H1 (cell line): Measurements from ENCODE around the gene UGT2B17. TPM values are rescaled to one million over a fixed set of nuclear protein-coding genes. Genes with fewer than 3 reads are reported as not detected.

ENCODE experiments used
- CTCF ChIA-PET: fragments of 300-600 bp; sonication (Branson Sonifier 250); formaldehyde crosslinking; loops from one replicate; lab custom pipeline; 2021; ENCODE audit not compliant: partially characterized antibody; lab: Charles Lee
- POLR2A ChIA-PET: fragments of 300-600 bp; sonication (Branson Sonifier 250); formaldehyde crosslinking; loops from one replicate; lab custom pipeline; 2021; ENCODE audit warnings: inconsistent platforms; ENCODE audit not compliant: partially characterized antibody; lab: Charles Lee
- DNase-seq, 2 experiments: peaks; one replicate each; pipeline versions ENCODE4 v3.0.0 to v3.0.0-alpha.2; 2010 to 2022; ENCODE audit warnings: low spot score in 2 of 2, low read depth in 1 of 2, mixed read lengths in 1 of 2
- FAIRE-seq: peaks from 2 replicates; lab custom pipeline; 2011; peaks lifted over from hg19 to GRCh38; lab: Jason Lieb, UNC
- H2AFZ ChIP-seq: 2 replicates; pipeline ENCODE4 v1.8.1; 2012; ENCODE audit warnings: low read length, inconsistent platforms
- H2AK5ac ChIP-seq: 2 replicates; pipeline ENCODE4 v1.6.1; 2013; ENCODE audit warnings: low read depth, low read length
- H2BK120ac ChIP-seq: replicated peaks from 2 replicates; pipeline ENCODE3; 2013; ENCODE audit warnings: low read depth, low read length, inconsistent platforms
- H2BK12ac ChIP-seq: 2 replicates; pipeline ENCODE4 v1.6.1; 2013; ENCODE audit warnings: low read depth, low read length
- H2BK15ac ChIP-seq: 2 replicates; pipeline ENCODE4 v1.6.1; 2013; ENCODE audit warnings: low read length
- H2BK20ac ChIP-seq: 2 replicates; pipeline ENCODE4 v1.6.1; 2013; ENCODE audit warnings: low read length
- H2BK5ac ChIP-seq: 2 replicates; pipeline ENCODE4 v1.6.1; 2013; ENCODE audit warnings: low read depth, low read length
- H3K14ac ChIP-seq: 2 replicates; pipeline ENCODE4 v1.6.1; 2013; ENCODE audit warnings: inconsistent platforms; ENCODE audit not compliant: insufficient read length
- H3K18ac ChIP-seq: 2 replicates; pipeline ENCODE4 v1.6.1; 2013; ENCODE audit warnings: low read length; ENCODE audit errors: extremely low read depth
- H3K23ac ChIP-seq: 2 replicates; pipeline ENCODE4 v1.6.1; 2013; ENCODE audit warnings: inconsistent platforms; ENCODE audit not compliant: insufficient read length
- H3K23me2 ChIP-seq: 2 replicates; pipeline ENCODE4 v1.6.1; 2013; ENCODE audit warnings: low read depth, low read length
- H3K27ac ChIP-seq: 2 replicates; pipeline ENCODE4 v1.6.1; 2011; ENCODE audit warnings: low read depth, low read length, inconsistent platforms
- H3K27me3 ChIP-seq, 4 experiments: replicated peaks in 1 of 4; 1 replicate in 1 of 4; 2 replicates in 3 of 4; pipeline versions ENCODE4 v1.6.1 to v1.8.1; 2011 to 2013; ENCODE audit warnings: low read length in 3 of 4, mild to moderate bottlenecking in 3 of 4, inconsistent platforms in 2 of 4, mixed read lengths in 2 of 4, moderate library complexity in 1 of 4; ENCODE audit not compliant: control insufficient read depth in 3 of 4, insufficient read depth in 3 of 4; ENCODE audit errors: extremely low read depth in 1 of 4
- H3K36me3 ChIP-seq, 4 experiments: 2 replicates each; pipeline versions ENCODE4 v1.6.1 to v1.8.1; 2011 to 2013; ENCODE audit warnings: mild to moderate bottlenecking in 4 of 4, low read length in 3 of 4, moderate library complexity in 2 of 4, control low read depth in 1 of 4, inconsistent platforms in 1 of 4; ENCODE audit not compliant: insufficient read depth in 4 of 4, control insufficient read depth in 2 of 4
- H3K4ac ChIP-seq: replicated peaks from 2 replicates; pipeline ENCODE3; 2013; ENCODE audit warnings: low read length, low read depth, mixed read lengths, inconsistent platforms; ENCODE audit not compliant: insufficient read length
- H3K4me1 ChIP-seq, 4 experiments: replicated peaks in 1 of 4; 1 replicate in 1 of 4; 2 replicates in 3 of 4; pipeline versions ENCODE4 v1.6.1 to v1.8.1; 2011 to 2013; ENCODE audit warnings: low read length in 3 of 4, inconsistent platforms in 2 of 4, mixed read lengths in 1 of 4; ENCODE audit not compliant: insufficient read depth in 4 of 4, control insufficient read depth in 3 of 4
- H3K4me2 ChIP-seq, 2 experiments: 2 replicates each; pipeline versions ENCODE4 v1.6.1 to v1.8.1; 2011 to 2013; ENCODE audit warnings: low read depth in 2 of 2, low read length in 2 of 2, control low read depth in 1 of 2, inconsistent platforms in 1 of 2, mild to moderate bottlenecking in 1 of 2; ENCODE audit not compliant: insufficient read depth in 1 of 2
- H3K4me3 ChIP-seq, 4 experiments: fragments of 200-600, 300-600 bp in 1 of 4; sonication (generic), shearing (Covaris generic), sonication (Bioruptor Twin) in 1 of 4; 2 replicates each; pipeline versions ENCODE4 v1.5.1 to v1.8.1; 2011 to 2016; ENCODE audit warnings: low read length in 4 of 4, low read depth in 3 of 4, control low read depth in 2 of 4, inconsistent platforms in 2 of 4, mild to moderate bottlenecking in 2 of 4, mixed read lengths in 1 of 4, moderate library complexity in 1 of 4; ENCODE audit not compliant: insufficient read depth in 2 of 4; ENCODE audit errors: extremely low read depth in 1 of 4
- H3K56ac ChIP-seq: replicated peaks from 2 replicates; pipeline ENCODE3; 2013; ENCODE audit warnings: low read depth, mild to moderate bottlenecking, mixed read lengths, low read length, inconsistent platforms; ENCODE audit not compliant: insufficient read length
- H3K79me1 ChIP-seq: 2 replicates; pipeline ENCODE4 v1.6.1; 2013; ENCODE audit warnings: low read depth, low read length, control low read depth
- H3K79me2 ChIP-seq, 2 experiments: 2 replicates each; pipeline versions ENCODE4 v1.6.1 to v1.8.1; 2012 to 2013; ENCODE audit warnings: low read length in 2 of 2, mild to moderate bottlenecking in 2 of 2, inconsistent platforms in 1 of 2; ENCODE audit not compliant: insufficient read depth in 2 of 2, control insufficient read depth in 1 of 2
- H3K9ac ChIP-seq, 4 experiments: replicated peaks in 1 of 4; 1 replicate in 1 of 4; 2 replicates in 3 of 4; pipeline versions ENCODE4 v1.6.1 to v1.8.1; 2011 to 2013; ENCODE audit warnings: low read depth in 3 of 4, low read length in 3 of 4, control low read depth in 2 of 4, mild to moderate bottlenecking in 2 of 4, moderate library complexity in 2 of 4, inconsistent platforms in 1 of 4; ENCODE audit errors: extremely low read depth in 1 of 4
- H3K9me3 ChIP-seq, 2 experiments: 2 replicates each; pipeline versions ENCODE4 v1.6.1 to v1.8.1; 2012 to 2013; ENCODE audit warnings: mild to moderate bottlenecking in 2 of 2, moderate library complexity in 2 of 2, control low read depth in 1 of 2, inconsistent platforms in 1 of 2, low read depth in 1 of 2, low read length in 1 of 2, mixed read lengths in 1 of 2; ENCODE audit not compliant: insufficient read depth in 2 of 2
- H4K20me1 ChIP-seq, 2 experiments: replicated peaks in 1 of 2; 2 replicates each; pipeline versions ENCODE3 to v1.8.1; 2011 to 2013; ENCODE audit warnings: inconsistent platforms in 2 of 2, low read length in 2 of 2, mild to moderate bottlenecking in 1 of 2; ENCODE audit not compliant: insufficient read depth in 2 of 2, control insufficient read depth in 1 of 2
- H4K5ac ChIP-seq: 2 replicates; pipeline ENCODE4 v1.6.1; 2013; ENCODE audit warnings: low read length, low read depth, mixed read lengths, inconsistent platforms; ENCODE audit not compliant: insufficient read length
- H4K8ac ChIP-seq: 2 replicates; pipeline ENCODE4 v1.8.0; 2013; ENCODE audit warnings: mild to moderate bottlenecking, moderate library complexity, low read length, inconsistent platforms; ENCODE audit not compliant: insufficient read depth; ENCODE audit errors: extremely low read depth
- H4K91ac ChIP-seq: replicated peaks from 2 replicates; pipeline ENCODE3; 2013; ENCODE audit warnings: low read length, mixed read lengths, inconsistent platforms; ENCODE audit not compliant: insufficient read length
- ATF2 ChIP-seq: IDR thresholded peaks from 2 replicates; pipeline ENCODE4 v1.6.1; 2012; ENCODE audit warnings: low read length, inconsistent platforms
- CBX8 ChIP-seq: fragments of 300-800, 300-1000 bp; sonication (generic); IDR thresholded peaks from 2 replicates; pipeline ENCODE4 v1.7.1; 2016; ENCODE audit warnings: low read depth, low read length, borderline replicate concordance
- CEBPB ChIP-seq: IDR thresholded peaks from 2 replicates; pipeline ENCODE4 v1.6.1; 2012; ENCODE audit warnings: low read depth, low read length
- CHD2 ChIP-seq: IDR thresholded peaks from 2 replicates; pipeline ENCODE4 v1.6.1; 2012; ENCODE audit warnings: low read length, improper control_type of control experiment
- CTCF ChIP-seq, 3 experiments: IDR thresholded peaks; 1 replicate in 2 of 3; 2 replicates in 1 of 3; pipeline versions ENCODE4 v1.5.1 to v1.6.1; 2011; ENCODE audit warnings: low read length in 3 of 3, mild to moderate bottlenecking in 3 of 3, inconsistent platforms in 2 of 3, low read depth in 1 of 3, moderate library complexity in 1 of 3; ENCODE audit not compliant: insufficient read depth in 1 of 3; ENCODE audit errors: control extremely low read depth in 1 of 3
- EZH2 ChIP-seq: fragments of 200-600 bp; sonication (generic); IDR thresholded peaks from 2 replicates; pipeline ENCODE4 v1.7.1; 2012; ENCODE audit warnings: low read depth, mild to moderate bottlenecking, moderate library complexity, low read length, inconsistent platforms; ENCODE audit not compliant: severe bottlenecking
- RAD21 ChIP-seq, 2 experiments: IDR thresholded peaks in 1 of 2; conservative IDR thresholded peaks in 1 of 2; 2 replicates each; pipeline ENCODE4 v1.6.1; 2011; ENCODE audit warnings: low read depth in 2 of 2, low read length in 2 of 2, improper control_type of control experiment in 1 of 2, inconsistent platforms in 1 of 2, mild to moderate bottlenecking in 1 of 2, moderate library complexity in 1 of 2
- RXRA ChIP-seq: IDR thresholded peaks from 2 replicates; pipeline ENCODE4 v1.6.1; 2011; ENCODE audit warnings: low read depth, mild to moderate bottlenecking, low read length, moderate library complexity; ENCODE audit not compliant: insufficient read depth
- SUZ12 ChIP-seq: fragments of 200-600 bp; sonication (generic); IDR thresholded peaks from 2 replicates; pipeline ENCODE4 v1.6.1; 2012; ENCODE audit warnings: mild to moderate bottlenecking, inconsistent platforms, low read length, moderate library complexity, mixed read lengths
- WGBS, 2 experiments: shearing (Covaris generic) in 1 of 2; methylation state at CpG; one replicate each; pipeline versions ENCODE4 v1.1.6 to v1.1.7; 2013 to 2015; ENCODE audit warnings: low lambda C conversion rate in 2 of 2, mixed read lengths in 2 of 2, inconsistent platforms in 1 of 2, low coverage in 1 of 2, missing lambda C conversion rate in 1 of 2; ENCODE audit not compliant: insufficient replicate concordance in 2 of 2, insufficient coverage in 1 of 2, insufficient read length in 1 of 2; ENCODE audit errors: extremely low coverage in 1 of 2, missing lambda C conversion rate in 1 of 2; 5-methylcytosine and 5-hydroxymethylcytosine counted together
- polyA plus RNA-seq, 7 experiments: library from polyadenylated mRNA; depleted of rRNA in 3 of 7; stranded (reverse) in 5 of 7; unstranded in 2 of 7; fragments of >200 nt in 5 of 7; fragments of 200-250 nt in 2 of 7; gene quantifications; 1 replicate in 5 of 7; 2 replicates in 1 of 7; 4 replicates in 1 of 7; pipeline versions ENCODE4 v1.2.1 to v1.2.3, GENCODE V29; 2011 to 2013; ENCODE audit warnings: missing spikeins in 2 of 7, mixed read lengths in 2 of 7
- total RNA-seq: library from RNA; stranded (reverse); fragmentation: NEBNext Ultra II Directional; extraction: Animal tissue kit (Norgen Biotek cat#: 25700); gene quantifications from 2 replicates; pipeline ENCODE4 v1.2.1, GENCODE V29; 2021

Gene UGT2B17
- total and polyA plus RNA-seq, 2 of the 8 experiments (the other 6 are each of a cell fraction or from before 2014, with no cell fraction given), result not detected

DNA sequence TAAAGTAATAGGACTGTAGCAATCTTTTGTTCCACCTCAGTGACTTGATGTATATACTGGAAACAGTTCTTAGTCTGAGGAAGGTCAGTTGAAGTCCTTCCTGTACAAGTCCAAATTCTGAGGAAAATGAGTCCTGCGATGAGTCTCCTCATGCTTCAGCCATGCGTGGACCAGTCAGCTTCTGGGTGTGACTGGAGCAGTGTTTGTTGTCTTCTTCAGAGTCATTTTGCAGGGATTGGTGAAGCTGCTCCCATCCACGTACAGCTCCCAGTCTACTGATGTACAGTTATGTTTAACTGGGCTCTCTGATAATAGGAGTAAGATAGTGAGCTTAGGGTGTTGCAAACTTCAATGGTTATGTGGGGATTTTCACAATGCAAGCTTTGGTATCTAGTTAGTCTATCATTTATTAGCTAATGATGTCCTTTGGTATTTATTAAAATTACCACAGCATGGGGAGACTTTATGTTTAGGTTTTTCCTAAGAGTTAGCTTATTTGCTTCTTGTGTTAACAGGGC is 3.4 kb downstream of the UGT2B17 start:
- H2AK5ac ChIP-seq, result no peak overlapping the region
- no peak overlapping the region for H3K14ac ChIP-seq
- H2BK15ac ChIP-seq, result no peak overlapping the region
- H3K4ac ChIP-seq, result no peak overlapping the region
- H3K27ac ChIP-seq, result no peak overlapping the region
- WGBS, 2 experiments, result 79% methylated on average over 3 of the region's 3 CpGs; no CpG with 5 or more reads in 1 of the 2 experiments
- no peak overlapping the region for H2BK5ac ChIP-seq
- H3K56ac ChIP-seq, result no peak overlapping the region
- no peak for FAIRE-seq
- no peaks in the 10 kb centered on the region for H3K23me2 ChIP-seq
- no peak overlapping the region for H3K23ac ChIP-seq
- no peaks in the 10 kb centered on the region for H3K79me2 ChIP-seq
- H2BK20ac ChIP-seq, result no peak overlapping the region
- no peak for DNase-seq
- H3K27me3 ChIP-seq, result no peaks in the 10 kb centered on the region
- H4K8ac ChIP-seq, result no peak overlapping the region
- H3K4me2 ChIP-seq, result no peak overlapping the region
- H4K20me1 ChIP-seq, result no peaks in the 10 kb centered on the region
- CTCF ChIA-PET, result interaction anchor here (1.1 kb wide), 1 partner anchor 331 kb away, joined by 4 read pairs; no protein-coding TSS in a partner anchor
- no peaks in the 10 kb centered on the region for H3K9me3 ChIP-seq
- H3K18ac ChIP-seq, result no peak overlapping the region
- no peak overlapping the region for H3K4me3 ChIP-seq
- no peak overlapping the region for H4K5ac ChIP-seq
- no peak overlapping the region for H2BK12ac ChIP-seq
- H4K91ac ChIP-seq, result no peak overlapping the region
- H2BK120ac ChIP-seq, result no peak overlapping the region
- H3K36me3 ChIP-seq, result no peaks in the 10 kb centered on the region
- H3K4me1 ChIP-seq, result no peaks in the 10 kb centered on the region
- POLR2A ChIA-PET, result no interaction called here
- H3K79me1 ChIP-seq, result no peaks in the 10 kb centered on the region
- H2AFZ ChIP-seq, result no peak overlapping the region
- H3K9ac ChIP-seq, result no peak overlapping the region
- TF ChIP-seq SUZ12, result no peak
- TF ChIP-seq RAD21 (IDR thresholded peaks at IDR 0.05 in 1 of 2, conservative IDR thresholded peaks at IDR 0.05 in 1 of 2; ENCODE audit: low read depth in 2 of 2, low read length in 2 of 2), result no peak
- TF ChIP-seq CTCF (IDR thresholded peaks at IDR 0.05; ENCODE audit: control extremely low read depth in 1 of 3, insufficient read depth in 1 of 3, low read depth in 1 of 3, low read length in 3 of 3), result no peak
- TF ChIP-seq CHD2, result no peak
- TF ChIP-seq EZH2, result no peak
- TF ChIP-seq CBX8, result no peak
- no peak for TF ChIP-seq ATF2
- no peak for TF ChIP-seq RXRA
- TF ChIP-seq CEBPB, result no peak
